ENCODE data around the gene ENGASE.

GRCh38 chr17:79064026-79064425, 10.6 kb upstream of the ENGASE start:
- TF ChIP-seq ZNF331 (CRISPR knock-in tag; IDR thresholded peaks at IDR 0.05; ENCODE audit: low read depth) = no peak
- no peak for TF ChIP-seq POLR2AphosphoS5 (IDR thresholded peaks at IDR 0.05; ENCODE audit: low read depth)
- no peak for TF ChIP-seq EZH2 (IDR thresholded peaks at IDR 0.05; ENCODE audit: low read depth, unreplicated experiment)
- no peak for TF ChIP-seq CTCF (conservative IDR thresholded peaks at IDR 0.05; ENCODE audit: low read depth in 2 of 2)
- TF ChIP-seq EZH2phosphoT487 (IDR thresholded peaks at IDR 0.05; ENCODE audit: unreplicated experiment) = no peak
- TF ChIP-seq JUNB (IDR thresholded peaks at IDR 0.05; ENCODE audit: unreplicated experiment) = no peak
- no peak for TF ChIP-seq ZNF462 (CRISPR knock-in tag; IDR thresholded peaks at IDR 0.05)
- TF ChIP-seq REST (IDR thresholded peaks at IDR 0.05; ENCODE audit: unreplicated experiment) = no peak
- no peak for TF ChIP-seq ETS1 (IDR thresholded peaks at IDR 0.05)
- no peak for TF ChIP-seq CREB1 (CRISPR knock-in tag; IDR thresholded peaks at IDR 0.05; ENCODE audit: low read depth)
- no peak for TF ChIP-seq ZNF114 (CRISPR knock-in tag; IDR thresholded peaks at IDR 0.05)
- no peak for TF ChIP-seq NANOG (IDR thresholded peaks at IDR 0.05; ENCODE audit: borderline replicate concordance)
- TF ChIP-seq STAT1 (IDR thresholded peaks at IDR 0.05; ENCODE audit: unreplicated experiment) = no peak

Data from GM23338 (cell line).